Measurements from ENCODE around the gene SLC16A3.
"Not testable (repeated sequence)": the region's sequence is repeated elsewhere in the genome, so short reads cannot be mapped to it uniquely, and the experiment has no call there.

GRCh38 chr17:82259972-82260961 lies 31.4 kb downstream of the SLC16A3 start:
- not testable (repeated sequence) for TF ChIP-seq CTCF, POLR2A (IDR thresholded peaks at IDR 0.05)

Measured in heart left ventricle (tissue), 13 donors.